Endometrium (tissue), 2 donors: ENCODE measurements around the gene SLC47A1.
"Not testable (repeated sequence)": the region's sequence is repeated elsewhere in the genome, so short reads cannot be mapped to it uniquely, and the experiment has no call there.

Experiments
- FAIRE-seq: peaks from 2 replicates; lab custom pipeline; 2012; peaks lifted over from hg19 to GRCh38; lab: Jason Lieb, UNC
- donor health status: control.
- donor health status: control.

SLC47A1 gene

GRCh38 chr17:19533718-19534561 lies at the start of gene SLC47A1:
TSS of gene SLC47A1 (plus strand) at chr17:19533854. CDS start at chr17:19533940, 86 bp downstream.
- no peak for FAIRE-seq

- no peak for FAIRE-seq
Observed at GRCh38 chr17:19485800-19486340, 47.8 kb upstream of the SLC47A1 start.

GRCh38 chr17:19486351-19487023 lies 47.2 kb upstream of the SLC47A1 start:
- no peak for FAIRE-seq

- no peak for FAIRE-seq
Observed at GRCh38 chr17:19487024-19487600, 46.5 kb upstream of the SLC47A1 start.

- FAIRE-seq, result no peak
Observed at GRCh38 chr17:19492141-19492540, 41.5 kb upstream of the SLC47A1 start.

- FAIRE-seq, result no peak
Observed at GRCh38 chr17:19494961-19495806, 38.5 kb upstream of the SLC47A1 start.

- FAIRE-seq, result no peak
Observed at GRCh38 chr17:19495828-19496528, 37.7 kb upstream of the SLC47A1 start.

- no peak for FAIRE-seq
Observed at GRCh38 chr17:19497624-19498023, 36.0 kb upstream of the SLC47A1 start.

GRCh38 chr17:19501219-19501618 lies 32.4 kb upstream of the SLC47A1 start:
- FAIRE-seq, result no peak

GRCh38 chr17:19502517-19502916 lies 31.1 kb upstream of the SLC47A1 start:
- no peak for FAIRE-seq

- not testable (repeated sequence) for FAIRE-seq
Observed at GRCh38 chr17:19505561-19505960, 28.1 kb upstream of the SLC47A1 start.

- no peak for FAIRE-seq
Observed at GRCh38 chr17:19507775-19508576, 25.7 kb upstream of the SLC47A1 start.

GRCh38 chr17:19508577-19508867 lies 25.1 kb upstream of the SLC47A1 start:
- no peak for FAIRE-seq

- not testable (repeated sequence) for FAIRE-seq
Observed at GRCh38 chr17:19509281-19509852, 24.3 kb upstream of the SLC47A1 start.

GRCh38 chr17:19510903-19511302 lies 22.8 kb upstream of the SLC47A1 start:
- FAIRE-seq, result no peak

GRCh38 chr17:19513897-19514488 lies 19.7 kb upstream of the SLC47A1 start:
- peak; percentile 89 for FAIRE-seq

- FAIRE-seq, result no peak
Observed at GRCh38 chr17:19517699-19518098, 16.0 kb upstream of the SLC47A1 start.

GRCh38 chr17:19519388-19520291 lies 14.0 kb upstream of the SLC47A1 start:
- not testable (repeated sequence) for FAIRE-seq

- FAIRE-seq, result no peak
Observed at GRCh38 chr17:19520641-19521040, 13.0 kb upstream of the SLC47A1 start.
